ENCODE results near the gene MAD1L1. TPM values are rescaled to one million over a fixed set of nuclear protein-coding genes. Genes with fewer than 3 reads are reported as not detected.
A peak's percentile ranks its signal among the peaks of the same experiment; 100 is the strongest.

MAD1L1 gene
- total RNA-seq, 2 donors from 2014 or later = 59.1 to 61.4 TPM

DNA sequence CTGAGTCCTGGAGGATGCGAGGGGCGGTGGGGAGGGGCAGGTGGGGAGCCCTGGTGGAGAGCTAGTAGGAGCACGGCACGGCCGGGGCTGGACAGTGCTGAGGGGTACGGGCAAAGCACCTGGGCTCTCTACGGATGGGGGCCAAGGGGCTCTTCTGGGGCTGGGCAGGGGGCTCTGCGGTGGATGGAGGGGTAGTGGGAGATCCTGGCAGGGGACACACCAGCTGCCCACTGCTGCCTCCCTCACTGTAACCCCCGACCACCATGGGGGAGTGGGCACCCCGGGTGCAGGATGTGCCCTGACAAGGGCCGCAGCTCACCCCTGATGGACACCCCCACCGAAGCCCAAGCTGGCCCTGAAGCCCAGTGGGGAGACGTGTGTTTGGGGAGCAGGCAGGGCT lies 359.3 kb downstream of the MAD1L1 start:
- H3K9me3 Mint-ChIP-seq = peaks cover 10% of the 10 kb centered on the region
- TF ChIP-seq, protein P1, sequence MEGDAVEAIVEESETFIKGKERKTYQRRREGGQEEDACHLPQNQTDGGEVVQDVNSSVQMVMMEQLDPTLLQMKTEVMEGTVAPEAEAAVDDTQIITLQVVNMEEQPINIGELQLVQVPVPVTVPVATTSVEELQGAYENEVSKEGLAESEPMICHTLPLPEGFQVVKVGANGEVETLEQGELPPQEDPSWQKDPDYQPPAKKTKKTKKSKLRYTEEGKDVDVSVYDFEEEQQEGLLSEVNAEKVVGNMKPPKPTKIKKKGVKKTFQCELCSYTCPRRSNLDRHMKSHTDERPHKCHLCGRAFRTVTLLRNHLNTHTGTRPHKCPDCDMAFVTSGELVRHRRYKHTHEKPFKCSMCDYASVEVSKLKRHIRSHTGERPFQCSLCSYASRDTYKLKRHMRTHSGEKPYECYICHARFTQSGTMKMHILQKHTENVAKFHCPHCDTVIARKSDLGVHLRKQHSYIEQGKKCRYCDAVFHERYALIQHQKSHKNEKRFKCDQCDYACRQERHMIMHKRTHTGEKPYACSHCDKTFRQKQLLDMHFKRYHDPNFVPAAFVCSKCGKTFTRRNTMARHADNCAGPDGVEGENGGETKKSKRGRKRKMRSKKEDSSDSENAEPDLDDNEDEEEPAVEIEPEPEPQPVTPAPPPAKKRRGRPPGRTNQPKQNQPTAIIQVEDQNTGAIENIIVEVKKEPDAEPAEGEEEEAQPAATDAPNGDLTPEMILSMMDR (conservative IDR thresholded peaks at IDR 0.05) = no peak
- 96 to 98% methylated on average over 8 to 13 of the region's 13 CpGs for WGBS, 2 experiments (ENCODE audit: insufficient coverage in 1 of 2, insufficient read length in 1 of 2)
- no peaks in the 10 kb centered on the region for H3K9me3 ChIP-seq (ENCODE audit: control insufficient read depth, low read length)
- no peaks in the 10 kb centered on the region for H3K27me3 ChIP-seq (ENCODE audit: control insufficient read depth, insufficient read depth, low read length, poor library complexity, severe bottlenecking)
- H3K9ac ChIP-seq (ENCODE audit: extremely low read depth, low read length, poor library complexity, severe bottlenecking) = no peak overlapping the region
- H3K27me3 Mint-ChIP-seq (ENCODE audit: insufficient read depth) = no peaks in the 10 kb centered on the region
- H3K4me1 Mint-ChIP-seq = no peaks in the 10 kb centered on the region
- H3K4me3 ChIP-seq (ENCODE audit: low read length) = no peak overlapping the region
- DNase-seq = no peak
- H3K36me3 Mint-ChIP-seq (ENCODE audit: low read depth) = peaks cover 6% of the 10 kb centered on the region
- H3K4me1 ChIP-seq (ENCODE audit: control insufficient read depth, insufficient read depth, low read length) = no peaks in the 10 kb centered on the region
- no peak overlapping the region for H3K27ac ChIP-seq (ENCODE audit: low read depth, low read length)
- H3K27ac Mint-ChIP-seq = no peak overlapping the region
- no peak overlapping the region for H3K4me3 Mint-ChIP-seq
- H3K36me3 ChIP-seq (ENCODE audit: control insufficient read depth, insufficient read depth, low read length) = no peaks in the 10 kb centered on the region

DNA sequence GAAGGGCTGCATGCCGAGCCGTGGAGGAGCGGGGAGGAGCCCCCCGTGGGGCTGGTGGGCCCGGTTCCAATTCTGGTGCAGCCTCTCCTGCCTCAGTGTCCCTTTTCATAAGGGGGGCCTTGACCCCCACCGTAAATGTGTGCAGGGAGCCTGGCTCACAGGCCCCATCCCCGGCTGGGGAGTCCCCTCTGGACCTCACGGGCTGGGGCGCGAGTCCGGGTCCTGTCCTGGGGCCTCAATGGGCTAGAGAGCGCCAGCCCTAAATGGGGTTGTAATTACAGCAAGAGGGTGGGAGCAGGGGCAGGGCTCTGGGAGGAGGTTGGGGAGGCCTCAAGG lies 359.7 kb downstream of the MAD1L1 start:
- H3K9ac ChIP-seq (ENCODE audit: extremely low read depth, low read length, poor library complexity, severe bottlenecking) = no peak overlapping the region
- no peak overlapping the region for H3K4me3 ChIP-seq (ENCODE audit: low read length)
- TF ChIP-seq, protein P1 (conservative IDR thresholded peaks at IDR 0.05) = no peak
- H3K9me3 Mint-ChIP-seq = peaks cover 6% of the 10 kb centered on the region
- no peaks in the 10 kb centered on the region for H3K27me3 ChIP-seq (ENCODE audit: control insufficient read depth, insufficient read depth, low read length, poor library complexity, severe bottlenecking)
- H3K4me1 Mint-ChIP-seq = no peaks in the 10 kb centered on the region
- no peak overlapping the region for H3K4me3 Mint-ChIP-seq
- H3K27ac Mint-ChIP-seq = no peak overlapping the region
- no peaks in the 10 kb centered on the region for H3K9me3 ChIP-seq (ENCODE audit: control insufficient read depth, low read length)
- H3K36me3 Mint-ChIP-seq (ENCODE audit: low read depth) = peaks cover 5% of the 10 kb centered on the region
- H3K27ac ChIP-seq (ENCODE audit: low read depth, low read length) = no peak overlapping the region
- WGBS, 2 experiments (ENCODE audit: insufficient coverage in 1 of 2, insufficient read length in 1 of 2) = 92 to 94% methylated on average over 11 to 12 of the region's 12 CpGs
- H3K4me1 ChIP-seq (ENCODE audit: control insufficient read depth, insufficient read depth, low read length) = no peaks in the 10 kb centered on the region
- no peaks in the 10 kb centered on the region for H3K36me3 ChIP-seq (ENCODE audit: control insufficient read depth, insufficient read depth, low read length)
- no peak for DNase-seq
- H3K27me3 Mint-ChIP-seq (ENCODE audit: insufficient read depth) = no peaks in the 10 kb centered on the region

- peak overlapping the region; percentile 44 for H3K27ac ChIP-seq (ENCODE audit: low read depth, low read length)
- no peak overlapping the region for H3K4me3 ChIP-seq (ENCODE audit: low read length)
- Mint-ChIP-seq H3K9me3 (peaks cover 2% of the 10 kb centered on the region), H3K4me1 (no peaks in the 10 kb centered on the region), H3K27ac (peak overlapping the region; percentile 12), H3K4me3 (no peak overlapping the region), H3K27me3 (ENCODE audit: insufficient read depth) (no peaks in the 10 kb centered on the region), H3K36me3 (ENCODE audit: low read depth) (peaks cover 5% of the 10 kb centered on the region)
- H3K36me3 ChIP-seq (ENCODE audit: control insufficient read depth, insufficient read depth, low read length) = no peaks in the 10 kb centered on the region
- no peak overlapping the region for H3K9ac ChIP-seq (ENCODE audit: extremely low read depth, low read length, poor library complexity, severe bottlenecking)
- WGBS, 2 experiments (ENCODE audit: insufficient coverage in 1 of 2, insufficient read length in 1 of 2) = 93 to 95% methylated on average over 29 to 39 of the region's 39 CpGs
- no peaks in the 10 kb centered on the region for H3K9me3 ChIP-seq (ENCODE audit: control insufficient read depth, low read length)
- TF ChIP-seq, protein P1 (conservative IDR thresholded peaks at IDR 0.05) = no peak
- H3K4me1 ChIP-seq (ENCODE audit: control insufficient read depth, insufficient read depth, low read length) = no peaks in the 10 kb centered on the region
- no peaks in the 10 kb centered on the region for H3K27me3 ChIP-seq (ENCODE audit: control insufficient read depth, insufficient read depth, low read length, poor library complexity, severe bottlenecking)
- no peak for DNase-seq
Measured at GRCh38 chr7:1872191-1873069, 360.3 kb downstream of the MAD1L1 start.

Data from endodermal cell (in vitro differentiated cells).